ENCODE results near the gene CYP4F8.

Gene CYP4F8

GRCh38 chr19:15628236-15629002 is 13.4 kb downstream of the CYP4F8 start:
- H3K4me3 ChIP-seq (ENCODE audit: low read length), result no peak overlapping the region
- H2AFZ ChIP-seq (ENCODE audit: low read depth, low read length), result no peak overlapping the region
- no peaks in the 10 kb centered on the region for H3K36me3 ChIP-seq (ENCODE audit: insufficient read depth, low read length)
- H3K4me1 ChIP-seq (ENCODE audit: insufficient read depth, low read length), result no peaks in the 10 kb centered on the region
- no peaks in the 10 kb centered on the region for H3K9me3 ChIP-seq (ENCODE audit: low read length)
- H3K27me3 ChIP-seq (ENCODE audit: insufficient read depth, low read length), result no peaks in the 10 kb centered on the region

GRCh38 chr19:15629003-15629880 is 14.2 kb downstream of the CYP4F8 start:
- no peak overlapping the region for H3K4me3 ChIP-seq (ENCODE audit: low read length)
- H3K9me3 ChIP-seq (ENCODE audit: low read length), result no peaks in the 10 kb centered on the region

GRCh38 chr19:15631817-15632216 is 16.8 kb downstream of the CYP4F8 start:
- H3K4me1 ChIP-seq (ENCODE audit: insufficient read depth, low read length), result no peaks in the 10 kb centered on the region
- no peaks in the 10 kb centered on the region for H3K9me3 ChIP-seq (ENCODE audit: low read length)
- H2AFZ ChIP-seq (ENCODE audit: low read depth, low read length), result no peak overlapping the region
- no peaks in the 10 kb centered on the region for H3K36me3 ChIP-seq (ENCODE audit: insufficient read depth, low read length)
- no peak overlapping the region for H3K4me3 ChIP-seq (ENCODE audit: low read length)
- no peaks in the 10 kb centered on the region for H3K27me3 ChIP-seq (ENCODE audit: insufficient read depth, low read length)

More at GRCh38 chr19:15629003-15629880, 14.2 kb downstream of the CYP4F8 start:
- no peaks in the 10 kb centered on the region for H3K36me3 ChIP-seq (ENCODE audit: insufficient read depth, low read length)
- no peaks in the 10 kb centered on the region for H3K27me3 ChIP-seq (ENCODE audit: insufficient read depth, low read length)
- H3K4me1 ChIP-seq (ENCODE audit: insufficient read depth, low read length), result no peaks in the 10 kb centered on the region
- no peak overlapping the region for H2AFZ ChIP-seq (ENCODE audit: low read depth, low read length)

GRCh38 chr19:15633082-15633835 is 18.2 kb downstream of the CYP4F8 start:
- no peak overlapping the region for H3K4me3 ChIP-seq (ENCODE audit: low read length)
- no peak overlapping the region for H2AFZ ChIP-seq (ENCODE audit: low read depth, low read length)
- no peaks in the 10 kb centered on the region for H3K9me3 ChIP-seq (ENCODE audit: low read length)
- no peaks in the 10 kb centered on the region for H3K4me1 ChIP-seq (ENCODE audit: insufficient read depth, low read length)
- no peaks in the 10 kb centered on the region for H3K36me3 ChIP-seq (ENCODE audit: insufficient read depth, low read length)
- no peaks in the 10 kb centered on the region for H3K27me3 ChIP-seq (ENCODE audit: insufficient read depth, low read length)

GRCh38 chr19:15634105-15634504 is 19.1 kb downstream of the CYP4F8 start:
- no peak overlapping the region for H3K4me3 ChIP-seq (ENCODE audit: low read length)
- H3K36me3 ChIP-seq (ENCODE audit: insufficient read depth, low read length), result no peaks in the 10 kb centered on the region
- H3K4me1 ChIP-seq (ENCODE audit: insufficient read depth, low read length), result no peaks in the 10 kb centered on the region
- no peaks in the 10 kb centered on the region for H3K27me3 ChIP-seq (ENCODE audit: insufficient read depth, low read length)
- no peaks in the 10 kb centered on the region for H3K9me3 ChIP-seq (ENCODE audit: low read length)
- no peak overlapping the region for H2AFZ ChIP-seq (ENCODE audit: low read depth, low read length)

GRCh38 chr19:15635016-15635805 is 20.2 kb downstream of the CYP4F8 start:
- Histone ChIP-seq H3K36me3 (ENCODE audit: insufficient read depth, low read length) (no peaks in the 10 kb centered on the region), H2AFZ (ENCODE audit: low read depth, low read length) (no peak overlapping the region), H3K27me3 (ENCODE audit: insufficient read depth, low read length) (no peaks in the 10 kb centered on the region), H3K9me3 (ENCODE audit: low read length) (no peaks in the 10 kb centered on the region), H3K4me3 (ENCODE audit: low read length) (no peak overlapping the region), H3K4me1 (ENCODE audit: insufficient read depth, low read length) (no peaks in the 10 kb centered on the region)

GRCh38 chr19:15636026-15636425 is 21.0 kb downstream of the CYP4F8 start:
- Histone ChIP-seq H2AFZ (ENCODE audit: low read depth, low read length) (no peak overlapping the region), H3K4me1 (ENCODE audit: insufficient read depth, low read length) (no peaks in the 10 kb centered on the region), H3K4me3 (ENCODE audit: low read length) (no peak overlapping the region), H3K36me3 (ENCODE audit: insufficient read depth, low read length) (no peaks in the 10 kb centered on the region), H3K27me3 (ENCODE audit: insufficient read depth, low read length) (no peaks in the 10 kb centered on the region), H3K9me3 (ENCODE audit: low read length) (no peaks in the 10 kb centered on the region)

GRCh38 chr19:15639596-15639995 is 24.6 kb downstream of the CYP4F8 start:
- Histone ChIP-seq H3K27me3 (ENCODE audit: insufficient read depth, low read length) (no peaks in the 10 kb centered on the region), H2AFZ (ENCODE audit: low read depth, low read length) (no peak overlapping the region), H3K4me3 (ENCODE audit: low read length) (no peak overlapping the region), H3K4me1 (ENCODE audit: insufficient read depth, low read length) (no peaks in the 10 kb centered on the region), H3K9me3 (ENCODE audit: low read length) (no peaks in the 10 kb centered on the region), H3K36me3 (ENCODE audit: insufficient read depth, low read length) (no peaks in the 10 kb centered on the region)

- H3K36me3 ChIP-seq (ENCODE audit: insufficient read depth, low read length), result no peaks in the 10 kb centered on the region
- H2AFZ ChIP-seq (ENCODE audit: low read depth, low read length), result no peak within 1 kb of the TSS
- H3K27me3 ChIP-seq (ENCODE audit: insufficient read depth, low read length), result no peaks in the 10 kb centered on the region
- H3K9me3 ChIP-seq (ENCODE audit: low read length), result no peaks in the 10 kb centered on the region
- no peak within 1 kb of the TSS for H3K4me3 ChIP-seq (ENCODE audit: low read length)
- no peaks in the 10 kb centered on the region for H3K4me1 ChIP-seq (ENCODE audit: insufficient read depth, low read length)
Measured at GRCh38 chr19:15640294-15640903, 25.4 kb downstream of the CYP4F8 start, which contains the start of gene CYP4F3. Gene CYP4F3, plus strand, starts transcription at chr19:15640897. Its CDS starts 519 bp downstream, at chr19:15641416.

- Histone ChIP-seq H3K4me1 (ENCODE audit: insufficient read depth, low read length) (no peaks in the 10 kb centered on the region), H3K4me3 (ENCODE audit: low read length) (no peak overlapping the region), H3K36me3 (ENCODE audit: insufficient read depth, low read length) (no peaks in the 10 kb centered on the region), H3K9me3 (ENCODE audit: low read length) (no peaks in the 10 kb centered on the region), H3K27me3 (ENCODE audit: insufficient read depth, low read length) (no peaks in the 10 kb centered on the region), H2AFZ (ENCODE audit: low read depth, low read length) (no peak overlapping the region)
Measured at GRCh38 chr19:15640904-15641597, 26.0 kb downstream of the CYP4F8 start.

- Histone ChIP-seq H3K27me3 (ENCODE audit: insufficient read depth, low read length) (no peaks in the 10 kb centered on the region), H3K4me3 (ENCODE audit: low read length) (no peak overlapping the region), H3K36me3 (ENCODE audit: insufficient read depth, low read length) (no peaks in the 10 kb centered on the region), H2AFZ (ENCODE audit: low read depth, low read length) (no peak overlapping the region), H3K4me1 (ENCODE audit: insufficient read depth, low read length) (no peaks in the 10 kb centered on the region), H3K9me3 (ENCODE audit: low read length) (no peaks in the 10 kb centered on the region)
Measured at GRCh38 chr19:15641901-15642491, 27.0 kb downstream of the CYP4F8 start.

All from neuron (in vitro differentiated cells).